Measurements from ENCODE around the gene MYLK.

The MYLK gene

GRCh38 chr3:123821920-123822319 is 62.2 kb downstream of the MYLK start:
- no peak for DNase-seq (ENCODE audit: low read depth in 4 of 4, low spot score in 1 of 4)

GRCh38 chr3:123819949-123820348 is 64.2 kb downstream of the MYLK start:
- DNase-seq (ENCODE audit: low read depth in 4 of 4, low spot score in 1 of 4) = no peak

- no peak for DNase-seq (ENCODE audit: low read depth in 4 of 4, low spot score in 1 of 4)
Measured at GRCh38 chr3:123818921-123819429, 65.2 kb downstream of the MYLK start.

GRCh38 chr3:123818324-123818920 is 65.7 kb downstream of the MYLK start:
- DNase-seq (ENCODE audit: low read depth in 4 of 4, low spot score in 1 of 4) = no peak

- DNase-seq (ENCODE audit: low read depth in 4 of 4, low spot score in 1 of 4) = no peak
Measured at GRCh38 chr3:123817413-123817812, 66.7 kb downstream of the MYLK start.

- no peak for DNase-seq (ENCODE audit: low read depth in 4 of 4, low spot score in 1 of 4)
Measured at GRCh38 chr3:123816673-123817207, 67.4 kb downstream of the MYLK start.

GRCh38 chr3:123815981-123816380 is 68.2 kb downstream of the MYLK start:
- no peak for DNase-seq (ENCODE audit: low read depth in 4 of 4, low spot score in 1 of 4)

GRCh38 chr3:123813876-123814275 is 70.3 kb downstream of the MYLK start:
- DNase-seq (ENCODE audit: low read depth in 4 of 4, low spot score in 1 of 4) = no peak

- no peak for DNase-seq (ENCODE audit: low read depth in 4 of 4, low spot score in 1 of 4)
Measured at GRCh38 chr3:123809597-123809996, 74.5 kb downstream of the MYLK start.

- no peak for DNase-seq (ENCODE audit: low read depth in 4 of 4, low spot score in 1 of 4)
Measured at GRCh38 chr3:123808812-123809211, 75.3 kb downstream of the MYLK start.

GRCh38 chr3:123807820-123808219 is 76.3 kb downstream of the MYLK start:
- no peak for DNase-seq (ENCODE audit: low read depth in 4 of 4, low spot score in 1 of 4)

GRCh38 chr3:123805504-123805903 is 78.6 kb downstream of the MYLK start:
- DNase-seq (ENCODE audit: low read depth in 4 of 4, low spot score in 1 of 4) = no peak

GRCh38 chr3:123805101-123805500 is 79.0 kb downstream of the MYLK start:
- DNase-seq (ENCODE audit: low read depth in 4 of 4, low spot score in 1 of 4) = no peak

GRCh38 chr3:123804676-123805075 is 79.5 kb downstream of the MYLK start:
- DNase-seq (ENCODE audit: low read depth in 4 of 4, low spot score in 1 of 4) = no peak

- no peak for DNase-seq (ENCODE audit: low read depth in 4 of 4, low spot score in 1 of 4)
Measured at GRCh38 chr3:123803521-123803920, 80.6 kb downstream of the MYLK start.

- DNase-seq (ENCODE audit: low read depth in 4 of 4, low spot score in 1 of 4) = no peak
Measured at GRCh38 chr3:123802007-123802625, 82.0 kb downstream of the MYLK start.

GRCh38 chr3:123801474-123801873 is 82.7 kb downstream of the MYLK start:
- no peak for DNase-seq (ENCODE audit: low read depth in 4 of 4, low spot score in 1 of 4)

- DNase-seq (ENCODE audit: low read depth in 4 of 4, low spot score in 1 of 4) = no peak
Measured at GRCh38 chr3:123800362-123800682, 83.8 kb downstream of the MYLK start.

- no peak for DNase-seq (ENCODE audit: low read depth in 4 of 4, low spot score in 1 of 4)
Measured at GRCh38 chr3:123799544-123800361, 84.4 kb downstream of the MYLK start.

- DNase-seq (ENCODE audit: low read depth in 4 of 4, low spot score in 1 of 4) = no peak
Measured at GRCh38 chr3:123798550-123798949, 85.6 kb downstream of the MYLK start.

GRCh38 chr3:123795471-123796251 is 88.5 kb downstream of the MYLK start:
- no peak for DNase-seq (ENCODE audit: low read depth in 4 of 4, low spot score in 1 of 4)

All from stimulated activated CD4-positive, alpha-beta T cell treated with anti-CD3 and anti-CD28 coated beads, Interleukin-1b, Interleukin-23, amount 100 ng/mL, for 24 hours (primary cell).